ENCODE measurements around the gene FEZ2.

FEZ2 gene

DNA sequence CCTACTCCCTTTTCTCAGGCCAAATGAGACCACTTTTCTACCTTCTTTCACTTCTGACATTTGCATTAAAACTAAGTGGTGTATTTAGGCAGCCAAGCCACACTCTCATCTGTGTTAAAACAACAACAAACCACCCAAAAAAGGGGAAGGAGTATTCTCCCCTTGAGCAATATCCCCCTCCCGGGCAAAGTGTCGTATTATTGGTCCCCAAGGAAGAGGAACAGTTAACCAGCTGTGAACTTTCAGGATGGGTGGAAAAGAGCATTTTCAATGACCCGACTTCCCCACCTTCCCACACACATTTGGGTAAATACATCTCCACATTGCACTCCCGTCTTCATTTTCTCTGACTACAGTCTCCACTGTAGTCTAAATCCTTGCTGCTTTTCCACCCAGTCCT, 44.3 kb downstream of the FEZ2 start:
- no peaks in the 10 kb centered on the region for H3K4me1 Mint-ChIP-seq
- DNase-seq (ENCODE audit: low spot score in 2 of 2) = no peak
- H3K27ac Mint-ChIP-seq (ENCODE audit: low read depth) = no peak overlapping the region
- no peak for ATAC-seq (replicated peaks; ENCODE audit: extremely low read depth, poor library complexity, severe bottlenecking)
- H3K4me3 Mint-ChIP-seq = no peak overlapping the region
- H3K27me3 Mint-ChIP-seq = no peaks in the 10 kb centered on the region
- H3K9me3 Mint-ChIP-seq = no peaks in the 10 kb centered on the region
- H3K36me3 Mint-ChIP-seq (ENCODE audit: insufficient read depth) = peaks cover 38% of the 10 kb centered on the region

DNA sequence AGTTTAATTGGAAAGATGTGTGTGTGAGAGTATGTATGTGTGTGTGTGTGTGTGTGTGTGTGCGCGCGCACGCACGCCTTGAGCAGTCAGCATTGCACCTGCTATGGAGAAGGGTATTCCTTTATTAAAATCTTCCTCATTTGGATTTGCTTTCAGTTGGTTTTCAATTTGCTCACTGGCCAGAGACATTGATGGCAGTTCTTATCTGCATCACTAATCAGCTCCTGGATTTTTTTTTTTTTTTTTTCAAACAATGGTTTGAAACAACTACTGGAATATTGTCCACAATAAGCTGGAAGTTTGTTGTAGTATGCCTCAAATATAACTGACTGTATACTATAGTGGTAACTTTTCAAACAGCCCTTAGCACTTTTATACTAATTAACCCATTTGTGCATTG, 48.0 kb downstream of the FEZ2 start:
- no peaks in the 10 kb centered on the region for H3K27me3 Mint-ChIP-seq
- no peak overlapping the region for H3K27ac Mint-ChIP-seq (ENCODE audit: low read depth)
- H3K4me3 Mint-ChIP-seq = no peak overlapping the region
- no peaks in the 10 kb centered on the region for H3K4me1 Mint-ChIP-seq
- H3K36me3 Mint-ChIP-seq (ENCODE audit: insufficient read depth) = peaks cover 47% of the 10 kb centered on the region
- DNase-seq (ENCODE audit: low spot score in 2 of 2) = no peak
- ATAC-seq (replicated peaks; ENCODE audit: extremely low read depth, poor library complexity, severe bottlenecking) = no peak
- no peaks in the 10 kb centered on the region for H3K9me3 Mint-ChIP-seq

DNA sequence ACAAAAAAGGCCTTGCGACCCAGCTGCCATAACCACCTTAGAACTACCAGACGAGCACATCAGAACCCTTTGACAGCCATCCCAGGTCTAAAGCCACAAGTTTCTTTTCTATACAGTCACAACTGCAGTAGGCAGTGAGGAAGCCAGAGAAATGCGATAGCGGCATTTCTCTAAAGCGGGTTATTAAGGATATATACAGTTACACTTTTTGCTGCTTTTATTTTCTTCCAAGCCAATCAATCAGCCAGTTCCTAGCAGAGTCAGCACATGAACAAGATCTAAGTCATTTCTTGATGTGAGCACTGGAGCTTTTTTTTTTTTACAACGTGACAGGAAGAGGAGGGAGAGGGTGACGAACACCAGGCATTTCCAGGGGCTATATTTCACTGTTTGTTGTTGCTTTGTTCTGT, 48.8 kb downstream of the FEZ2 start:
- Mint-ChIP-seq H3K4me1 (no peaks in the 10 kb centered on the region), H3K4me3 (no peak overlapping the region), H3K27ac (ENCODE audit: low read depth) (no peak overlapping the region), H3K36me3 (ENCODE audit: insufficient read depth) (peaks cover 43% of the 10 kb centered on the region), H3K9me3 (no peaks in the 10 kb centered on the region), H3K27me3 (no peaks in the 10 kb centered on the region)
- DNase-seq (ENCODE audit: low spot score in 2 of 2) (no peak), ATAC-seq (replicated peaks; ENCODE audit: extremely low read depth, poor library complexity, severe bottlenecking) (no peak)

DNA sequence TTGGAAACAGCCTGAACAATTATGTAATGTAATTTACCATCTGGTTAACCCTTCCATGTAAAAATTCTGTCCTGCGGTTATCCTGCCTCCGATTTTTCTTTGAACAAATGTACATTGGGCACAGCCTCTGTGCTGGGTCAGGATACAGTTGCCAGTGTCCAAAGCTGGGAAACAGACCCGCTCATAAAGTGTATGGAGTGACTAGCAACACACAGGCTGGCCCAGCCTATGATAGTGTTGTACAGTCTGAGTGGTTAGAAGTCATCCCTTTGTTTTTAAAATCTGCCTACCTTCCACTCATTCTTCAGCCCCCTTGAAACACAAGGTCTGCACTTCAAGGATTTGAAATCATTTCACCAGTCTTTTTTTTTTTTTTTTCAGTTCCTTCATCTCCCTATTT, 50.1 kb downstream of the FEZ2 start:
- H3K27ac Mint-ChIP-seq (ENCODE audit: low read depth) = no peak overlapping the region
- no peaks in the 10 kb centered on the region for H3K4me1 Mint-ChIP-seq
- peaks cover 36% of the 10 kb centered on the region for H3K36me3 Mint-ChIP-seq (ENCODE audit: insufficient read depth)
- ATAC-seq (replicated peaks; ENCODE audit: extremely low read depth, poor library complexity, severe bottlenecking) (no peak), DNase-seq (ENCODE audit: low spot score in 2 of 2) (no peak)
- no peak overlapping the region for H3K4me3 Mint-ChIP-seq
- no peaks in the 10 kb centered on the region for H3K9me3 Mint-ChIP-seq
- H3K27me3 Mint-ChIP-seq = no peaks in the 10 kb centered on the region

DNA sequence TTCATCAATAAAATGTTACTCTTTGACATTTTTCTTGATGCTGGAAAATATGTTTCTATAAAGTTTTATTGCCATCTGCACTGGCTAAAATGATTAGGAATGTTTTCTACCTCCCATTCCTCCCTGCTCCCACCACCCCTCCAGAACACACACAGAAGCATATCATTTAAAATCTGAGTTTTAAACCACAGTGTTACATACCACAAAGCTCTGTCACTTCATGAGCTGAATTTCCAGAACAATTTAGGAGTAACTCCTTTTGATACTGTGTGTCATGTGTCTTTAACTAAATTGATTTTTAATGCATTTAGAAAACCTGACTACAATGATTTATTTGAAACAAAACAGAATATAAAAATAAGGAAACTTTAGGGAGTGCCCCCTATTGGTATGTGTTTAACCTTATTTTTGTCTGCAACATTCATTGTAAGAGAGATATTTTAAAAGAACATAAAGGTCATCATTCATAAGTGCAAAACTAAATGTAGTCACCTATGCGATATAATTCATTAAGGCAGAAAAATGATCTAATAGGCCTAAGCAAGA, 52.0 kb downstream of the FEZ2 start:
- Mint-ChIP-seq H3K4me1 (no peaks in the 10 kb centered on the region), H3K27ac (ENCODE audit: low read depth) (no peak overlapping the region), H3K27me3 (no peaks in the 10 kb centered on the region), H3K36me3 (ENCODE audit: insufficient read depth) (peaks cover 27% of the 10 kb centered on the region), H3K9me3 (no peaks in the 10 kb centered on the region), H3K4me3 (no peak overlapping the region)
- no peak for DNase-seq (ENCODE audit: low spot score in 2 of 2)
- ATAC-seq (replicated peaks; ENCODE audit: extremely low read depth, poor library complexity, severe bottlenecking) = no peak

DNA sequence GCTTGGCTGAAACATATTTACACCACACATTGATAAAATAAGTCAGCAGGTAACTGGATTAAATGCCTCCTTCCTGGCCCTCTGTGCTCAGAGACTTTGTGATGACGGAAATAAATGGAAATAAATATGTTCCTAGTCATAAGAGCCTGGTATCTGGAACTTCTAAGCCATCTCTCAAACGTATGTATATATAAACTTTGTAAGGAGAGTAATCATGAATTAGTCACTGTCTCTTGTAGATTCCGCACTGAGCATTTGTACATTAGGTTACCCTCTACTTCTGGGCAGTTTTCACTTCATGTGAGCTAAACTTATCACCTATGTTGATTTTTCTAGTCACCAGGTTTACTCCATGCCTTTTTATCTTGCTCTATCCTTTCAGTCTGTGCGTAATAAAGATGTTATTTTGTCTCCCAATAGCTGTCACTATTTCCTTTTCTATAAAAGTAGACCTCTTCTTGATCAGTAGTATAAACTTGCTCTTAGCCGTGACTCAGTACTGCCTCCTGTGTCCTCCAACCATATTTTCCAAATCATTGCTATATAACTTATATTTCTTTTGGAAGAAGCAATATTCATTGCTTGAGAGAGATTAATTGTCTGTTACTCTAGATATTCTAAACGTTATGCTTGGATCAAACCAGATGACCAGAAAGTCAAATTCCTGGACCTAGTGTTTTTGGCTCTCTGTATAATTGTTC, 53.2 kb downstream of the FEZ2 start:
- no peak overlapping the region for H3K27ac Mint-ChIP-seq (ENCODE audit: low read depth)
- no peaks in the 10 kb centered on the region for H3K9me3 Mint-ChIP-seq
- H3K36me3 Mint-ChIP-seq (ENCODE audit: insufficient read depth) = peaks cover 18% of the 10 kb centered on the region
- no peaks in the 10 kb centered on the region for H3K27me3 Mint-ChIP-seq
- no peak for ATAC-seq (replicated peaks; ENCODE audit: extremely low read depth, poor library complexity, severe bottlenecking)
- DNase-seq (ENCODE audit: low spot score in 2 of 2) = no peak
- H3K4me1 Mint-ChIP-seq = no peaks in the 10 kb centered on the region
- no peak overlapping the region for H3K4me3 Mint-ChIP-seq

DNA sequence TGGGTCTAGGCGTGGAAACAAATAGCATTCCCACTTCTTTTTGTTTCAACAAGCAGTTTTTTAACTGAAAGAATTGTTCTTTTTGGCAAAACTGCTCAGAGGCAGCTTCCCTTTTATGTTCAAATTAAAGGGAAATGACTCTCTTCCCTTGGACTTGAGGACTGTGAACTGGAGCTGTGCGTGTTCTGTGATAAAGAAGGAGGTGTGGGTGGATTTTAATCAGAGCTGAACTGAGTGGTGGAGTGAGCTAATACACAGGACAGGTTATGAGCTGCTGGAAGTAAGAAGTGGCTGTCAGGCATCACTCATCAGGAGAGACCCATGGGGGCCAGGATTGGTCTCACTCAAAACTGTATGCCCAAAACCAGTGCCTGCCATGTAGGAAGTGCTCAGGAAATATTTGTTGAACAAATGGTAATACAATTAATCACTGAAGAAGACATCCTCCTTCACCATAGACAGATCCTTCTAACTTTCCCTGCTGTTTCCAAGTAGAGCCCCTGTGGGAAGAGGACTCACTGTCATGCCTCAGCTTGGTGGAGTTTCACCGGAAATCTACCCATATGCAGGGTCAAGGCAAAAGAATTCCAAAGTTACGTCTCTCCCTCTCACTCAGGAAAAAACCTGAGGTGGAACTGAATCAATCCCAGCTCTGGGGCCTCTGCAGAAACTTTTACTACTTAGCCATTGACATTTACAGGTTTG, 55.9 kb downstream of the FEZ2 start:
- H3K27ac Mint-ChIP-seq (ENCODE audit: low read depth) = no peak overlapping the region
- no peak overlapping the region for H3K4me3 Mint-ChIP-seq

DNA sequence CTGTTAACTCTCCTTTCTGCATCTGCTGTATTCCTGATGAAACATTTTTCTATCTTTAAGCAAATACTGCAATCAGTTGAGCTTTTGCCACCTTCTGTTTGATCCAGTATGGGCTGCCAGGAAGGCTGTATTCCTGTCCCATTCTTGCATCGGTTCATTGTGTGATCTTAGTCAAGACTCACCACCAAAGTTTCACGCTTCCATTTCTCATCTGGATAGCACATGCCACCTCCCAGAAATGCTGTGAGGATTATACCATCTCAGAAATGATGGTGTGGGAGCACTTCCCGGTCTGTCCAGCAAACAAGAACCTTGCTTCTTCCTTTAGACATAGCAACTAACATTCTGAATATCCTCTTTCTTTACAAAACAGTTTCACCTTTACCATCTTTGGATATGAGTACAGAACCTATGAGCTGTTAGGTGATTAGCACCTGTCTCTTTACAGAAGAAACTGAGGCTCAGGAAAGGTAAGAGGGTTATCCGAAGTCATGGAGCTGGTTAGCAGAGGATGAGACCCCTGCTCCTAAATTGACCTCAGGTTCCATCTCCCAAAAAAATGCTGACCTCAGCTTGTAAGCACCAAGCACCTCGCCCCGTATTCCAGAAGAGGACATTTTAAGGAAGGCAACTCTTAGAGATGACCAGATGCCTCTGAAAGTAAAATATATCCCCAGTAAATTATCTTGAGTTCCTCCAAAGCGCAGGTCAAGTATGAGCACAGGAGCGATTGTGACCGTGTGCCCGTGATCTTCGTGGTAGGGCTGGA, 56.8 kb downstream of the FEZ2 start:
- DNase-seq (ENCODE audit: low spot score in 2 of 2) (no peak), ATAC-seq (replicated peaks; ENCODE audit: extremely low read depth, poor library complexity, severe bottlenecking) (no peak)
- no peak overlapping the region for H3K4me3 Mint-ChIP-seq
- no peak overlapping the region for H3K27ac Mint-ChIP-seq (ENCODE audit: low read depth)
- H3K4me1 Mint-ChIP-seq = no peaks in the 10 kb centered on the region
- no peaks in the 10 kb centered on the region for H3K27me3 Mint-ChIP-seq
- H3K36me3 Mint-ChIP-seq (ENCODE audit: insufficient read depth) = peaks cover 6% of the 10 kb centered on the region
- no peaks in the 10 kb centered on the region for H3K9me3 Mint-ChIP-seq

More for the DNA sequence above, 55.9 kb downstream of the FEZ2 start:
- Mint-ChIP-seq H3K4me1 (no peaks in the 10 kb centered on the region), H3K9me3 (no peaks in the 10 kb centered on the region), H3K27me3 (no peaks in the 10 kb centered on the region), H3K36me3 (ENCODE audit: insufficient read depth) (peaks cover 6% of the 10 kb centered on the region)
- DNase-seq (ENCODE audit: low spot score in 2 of 2) (no peak), ATAC-seq (replicated peaks; ENCODE audit: extremely low read depth, poor library complexity, severe bottlenecking) (no peak)

DNA sequence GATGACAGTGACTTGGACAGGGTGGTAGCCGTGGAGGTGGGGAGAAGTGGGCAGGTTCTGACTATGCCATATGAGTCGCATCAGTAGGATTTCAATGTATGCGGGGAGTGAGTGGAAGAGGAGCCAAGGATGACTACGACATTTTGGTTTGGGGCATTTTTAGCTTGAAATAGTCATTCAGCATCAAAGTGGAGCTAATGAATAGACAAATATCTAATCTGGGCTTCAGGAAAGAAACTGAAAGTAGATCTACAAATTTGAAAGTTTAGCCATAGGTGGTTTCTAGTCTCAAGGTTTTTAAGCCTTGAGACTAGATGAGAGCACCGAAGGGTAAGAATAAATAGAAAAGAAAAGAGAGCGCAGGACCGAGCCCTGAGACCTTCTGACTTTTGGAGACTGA, 58.3 kb downstream of the FEZ2 start:
- Mint-ChIP-seq H3K36me3 (ENCODE audit: insufficient read depth) (peaks cover 4% of the 10 kb centered on the region), H3K27me3 (no peaks in the 10 kb centered on the region), H3K4me3 (no peak overlapping the region), H3K27ac (ENCODE audit: low read depth) (no peak overlapping the region), H3K4me1 (no peaks in the 10 kb centered on the region), H3K9me3 (no peaks in the 10 kb centered on the region)
- no peak for ATAC-seq (replicated peaks; ENCODE audit: extremely low read depth, poor library complexity, severe bottlenecking)
- DNase-seq (ENCODE audit: low spot score in 2 of 2) = no peak

DNA sequence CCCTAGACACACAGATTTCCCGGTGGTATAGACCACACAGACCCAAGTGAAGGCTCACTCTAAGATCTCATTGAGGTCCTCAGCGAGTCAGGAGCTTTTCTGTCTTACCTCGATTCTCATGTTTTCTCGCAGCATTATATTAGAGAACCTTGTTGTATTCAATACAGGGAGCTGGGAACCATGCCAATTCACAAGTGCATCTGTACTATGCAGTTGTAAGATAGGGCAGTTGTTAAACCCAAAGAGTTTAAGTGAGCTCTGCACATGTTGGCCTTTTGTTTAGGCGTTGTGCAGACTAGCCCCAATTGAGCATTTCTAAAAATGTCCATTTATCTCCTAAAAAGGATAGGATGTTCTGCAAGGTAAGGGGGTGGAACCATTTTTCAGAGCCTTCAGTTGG, 59.6 kb downstream of the FEZ2 start:
- Mint-ChIP-seq H3K27ac (ENCODE audit: low read depth) (no peak overlapping the region), H3K36me3 (ENCODE audit: insufficient read depth) (peaks cover 3% of the 10 kb centered on the region), H3K27me3 (no peaks in the 10 kb centered on the region), H3K4me3 (no peak overlapping the region), H3K9me3 (no peaks in the 10 kb centered on the region), H3K4me1 (no peaks in the 10 kb centered on the region)
- no peak for ATAC-seq (replicated peaks; ENCODE audit: extremely low read depth, poor library complexity, severe bottlenecking)
- DNase-seq (ENCODE audit: low spot score in 2 of 2) = no peak

DNA sequence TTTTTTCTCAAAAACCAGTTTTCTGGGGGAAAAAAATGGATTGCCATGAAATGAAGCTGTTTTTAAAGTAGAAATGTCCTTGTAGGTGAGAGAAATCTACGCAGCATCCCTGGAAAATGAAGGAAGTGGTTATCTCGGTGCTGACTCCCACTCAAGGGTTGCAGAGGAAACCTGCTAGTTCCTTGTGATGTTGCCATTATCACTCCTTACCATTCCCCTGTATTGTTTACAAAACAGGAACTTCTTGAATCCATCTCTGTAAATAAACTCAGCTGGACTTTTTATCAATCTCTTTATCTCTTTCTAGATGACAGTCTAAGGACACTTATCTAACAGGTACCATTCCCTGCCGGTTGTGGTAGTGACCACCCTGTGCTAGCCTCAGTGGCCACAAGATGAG, 61.2 kb downstream of the FEZ2 start:
- DNase-seq (ENCODE audit: low spot score in 2 of 2) (no peak), ATAC-seq (replicated peaks; ENCODE audit: extremely low read depth, poor library complexity, severe bottlenecking) (no peak)
- Mint-ChIP-seq H3K27ac (ENCODE audit: low read depth) (no peak overlapping the region), H3K4me3 (no peak overlapping the region), H3K27me3 (no peaks in the 10 kb centered on the region), H3K9me3 (no peaks in the 10 kb centered on the region), H3K36me3 (ENCODE audit: insufficient read depth) (peaks cover 3% of the 10 kb centered on the region), H3K4me1 (no peaks in the 10 kb centered on the region)

DNA sequence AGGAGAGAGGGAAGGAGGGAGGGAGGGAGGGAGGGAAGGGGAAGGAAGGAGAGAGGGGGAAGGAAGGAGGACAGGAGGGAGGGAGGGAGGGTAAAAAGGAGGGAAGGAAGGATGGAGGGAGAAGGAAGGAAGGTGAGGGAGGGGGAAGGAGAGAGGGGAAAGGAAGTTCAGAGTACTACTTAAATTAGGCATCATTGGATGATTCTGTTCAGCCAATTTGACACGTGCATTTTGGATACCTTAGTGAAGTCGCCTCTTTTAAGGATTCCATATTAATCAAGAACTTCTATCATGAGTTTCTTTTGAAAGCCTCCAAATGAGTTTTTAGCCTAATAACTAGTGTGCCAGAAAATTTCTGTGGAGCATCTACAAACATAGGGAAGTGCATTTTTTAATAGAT, 62.9 kb downstream of the FEZ2 start:
- Mint-ChIP-seq H3K36me3 (ENCODE audit: insufficient read depth) (peaks cover 3% of the 10 kb centered on the region), H3K27ac (ENCODE audit: low read depth) (no peak overlapping the region), H3K9me3 (no peaks in the 10 kb centered on the region), H3K27me3 (no peaks in the 10 kb centered on the region), H3K4me3 (no peak overlapping the region), H3K4me1 (no peaks in the 10 kb centered on the region)
- no peak for ATAC-seq (replicated peaks; ENCODE audit: extremely low read depth, poor library complexity, severe bottlenecking)
- DNase-seq (ENCODE audit: low spot score in 2 of 2) = no peak
